Measurements from ENCODE around the gene GPRC5C. TPM values are rescaled to one million over a fixed set of nuclear protein-coding genes. Genes with fewer than 3 reads are reported as not detected.

Gene GPRC5C
- total and polyA plus RNA-seq, 2 of the 13 experiments (the other 11 are each of a cell fraction or from before 2014, with no cell fraction given) = 85.6 to 300 TPM

GRCh38 chr17:74427048-74427762 lies 4.7 kb upstream of the GPRC5C start (continued):
- peak; percentile 99 for TF ChIP-seq TFE3 (CRISPR knock-in tag; IDR thresholded peaks at IDR 0.05)
- peak; percentile 71; the same call in 1 of the 2 replicates for TF ChIP-seq HDAC1 (CRISPR knock-in tag; IDR thresholded peaks at IDR 0.05)
- peak; percentile 65; the same call in 1 of the 2 replicates for TF ChIP-seq ZNF280B (CRISPR knock-in tag; IDR thresholded peaks at IDR 0.05; ENCODE audit: borderline replicate concordance)
- TF ChIP-seq EP300 (IDR thresholded peaks at IDR 0.05; ENCODE audit: low read depth in 2 of 2, low read length in 2 of 2) = peak; percentile 21 to 80; a peak in 3 of 4 replicates
- TF ChIP-seq EP300 (CRISPR knock-in tag; IDR thresholded peaks at IDR 0.05; ENCODE audit: borderline replicate concordance) = peak; percentile 74
- 0 out of 2 replicates have a peak, but pooled peaks have one; percentile 28 for TF ChIP-seq KLF9 (CRISPR knock-in tag; IDR thresholded peaks at IDR 0.05; ENCODE audit: low read depth)
- TF ChIP-seq ZBTB40 (IDR thresholded peaks at IDR 0.05) = no peak
- peak; percentile 47 for TF ChIP-seq ZBTB40 (CRISPR knock-in tag; IDR thresholded peaks at IDR 0.05)
- TF ChIP-seq ZNF788 (CRISPR knock-in tag; IDR thresholded peaks at IDR 0.05; ENCODE audit: borderline replicate concordance) = peak; percentile 62
- TF ChIP-seq FOXO4 (CRISPR knock-in tag; conservative IDR thresholded peaks at IDR 0.05) = no peak
- TF ChIP-seq LCORL (IDR thresholded peaks at IDR 0.05) = no peak
- TF ChIP-seq LCORL (CRISPR knock-in tag; IDR thresholded peaks at IDR 0.05) = peak; percentile 84
- TF ChIP-seq ZNF619 (CRISPR knock-in tag; IDR thresholded peaks at IDR 0.05) = 0 out of 2 replicates have a peak, but pooled peaks have one; percentile 19
- TF ChIP-seq ZNF354B (CRISPR knock-in tag; IDR thresholded peaks at IDR 0.05) = 0 out of 2 replicates have a peak, but pooled peaks have one; percentile 82

All from HepG2 (cell line).